ENCODE results near the gene ACTG1. TPM values are rescaled to one million over a fixed set of nuclear protein-coding genes. Genes with fewer than 3 reads are reported as not detected.

The ACTG1 gene
- total RNA-seq, 1 experiment from 2014 or later = 1,461 TPM

DNA sequence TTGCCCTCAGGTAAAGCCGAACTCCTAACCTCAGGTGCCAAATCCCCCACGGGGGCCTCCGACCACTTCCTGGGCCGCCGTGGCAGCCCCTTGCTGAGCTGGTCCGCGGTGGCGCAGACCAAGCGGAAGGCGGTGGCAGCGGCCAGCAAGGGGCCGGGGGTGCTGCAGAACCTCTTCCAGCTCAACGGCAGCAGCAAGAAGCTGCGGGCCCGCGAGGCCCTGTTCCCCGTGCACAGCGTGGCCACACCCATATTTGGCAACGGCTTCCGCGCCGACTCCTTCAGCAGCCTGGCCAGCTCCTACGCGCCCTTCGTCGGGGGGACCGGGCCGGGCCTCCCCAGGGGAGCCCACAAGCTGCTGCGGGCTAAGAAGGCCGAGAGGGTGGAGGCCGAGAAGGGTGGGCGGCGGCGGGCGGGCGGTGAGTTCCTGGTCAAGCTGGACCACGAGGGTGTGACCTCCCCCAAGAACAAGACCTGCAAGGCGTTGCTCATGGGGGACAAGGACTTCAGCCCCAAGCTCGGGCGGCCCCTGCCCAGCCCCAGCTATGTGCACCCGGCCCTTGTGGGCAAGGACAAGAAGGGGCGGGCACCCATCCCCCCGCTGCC is 51.6 kb downstream of the ACTG1 start:
- BruUV-seq (replicated peaks) = no TSS peak
- CTCF ChIA-PET = no interaction called here
- intact Hi-C loops (cut with micrococcal nuclease) = no loop called here

More for the DNA sequence above, 51.6 kb downstream of the ACTG1 start:
- peaks cover 15% of the 10 kb centered on the region for H3K36me3 Mint-ChIP-seq (ENCODE audit: insufficient read depth, unreplicated experiment)
- DNase-seq (ENCODE audit: unreplicated experiment) = no peak
- TF ChIP-seq, protein P1, sequence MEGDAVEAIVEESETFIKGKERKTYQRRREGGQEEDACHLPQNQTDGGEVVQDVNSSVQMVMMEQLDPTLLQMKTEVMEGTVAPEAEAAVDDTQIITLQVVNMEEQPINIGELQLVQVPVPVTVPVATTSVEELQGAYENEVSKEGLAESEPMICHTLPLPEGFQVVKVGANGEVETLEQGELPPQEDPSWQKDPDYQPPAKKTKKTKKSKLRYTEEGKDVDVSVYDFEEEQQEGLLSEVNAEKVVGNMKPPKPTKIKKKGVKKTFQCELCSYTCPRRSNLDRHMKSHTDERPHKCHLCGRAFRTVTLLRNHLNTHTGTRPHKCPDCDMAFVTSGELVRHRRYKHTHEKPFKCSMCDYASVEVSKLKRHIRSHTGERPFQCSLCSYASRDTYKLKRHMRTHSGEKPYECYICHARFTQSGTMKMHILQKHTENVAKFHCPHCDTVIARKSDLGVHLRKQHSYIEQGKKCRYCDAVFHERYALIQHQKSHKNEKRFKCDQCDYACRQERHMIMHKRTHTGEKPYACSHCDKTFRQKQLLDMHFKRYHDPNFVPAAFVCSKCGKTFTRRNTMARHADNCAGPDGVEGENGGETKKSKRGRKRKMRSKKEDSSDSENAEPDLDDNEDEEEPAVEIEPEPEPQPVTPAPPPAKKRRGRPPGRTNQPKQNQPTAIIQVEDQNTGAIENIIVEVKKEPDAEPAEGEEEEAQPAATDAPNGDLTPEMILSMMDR (IDR thresholded peaks at IDR 0.05; ENCODE audit: unreplicated experiment) = no peak
- no peaks in the 10 kb centered on the region for H3K27me3 Mint-ChIP-seq (ENCODE audit: insufficient read depth, unreplicated experiment)
- no peaks in the 10 kb centered on the region for H3K4me1 Mint-ChIP-seq (ENCODE audit: insufficient read depth, unreplicated experiment)
- H3K9me3 Mint-ChIP-seq (ENCODE audit: unreplicated experiment) = no peaks in the 10 kb centered on the region
- no peak overlapping the region for H3K27ac Mint-ChIP-seq (ENCODE audit: low read depth, unreplicated experiment)
- POLR2A ChIA-PET = interaction anchor here (0.7 kb wide), 1 partner anchor 38 kb away, joined by 3 read pairs; no protein-coding TSS in a partner anchor
- H3K4me3 Mint-ChIP-seq (ENCODE audit: unreplicated experiment) = no peak overlapping the region

Other genes with a start within 250 kb of the ACTG1 start
- gene SLC38A10, start 217.5 kb downstream of the ACTG1 start, total RNA-seq (2022) = 98.2 and 108 TPM in 2 replicates
- 7.4 and 9.2 TPM in 2 replicates for gene BAHCC1, start 117.3 kb downstream of the ACTG1 start, total RNA-seq (2022)
- gene FSCN2, start 15.6 kb upstream of the ACTG1 start, total RNA-seq (2022) = 0.37 TPM in 1 of 2 replicates, not detected in the other
- gene FAAP100, start 39.6 kb upstream of the ACTG1 start, total RNA-seq (2022) = 23.4 and 32.5 TPM in 2 replicates
- gene NPLOC4, start 124.3 kb upstream of the ACTG1 start, total RNA-seq (2022) = 83.9 and 95.1 TPM in 2 replicates
- gene TSPAN10, start 124.4 kb upstream of the ACTG1 start, total RNA-seq (2022) = 1.8 and 2.1 TPM in 2 replicates
- gene PDE6G, start 143.7 kb upstream of the ACTG1 start, total RNA-seq (2022) = not detected in 2 replicates
- gene OXLD1, start 153.8 kb upstream of the ACTG1 start, total RNA-seq (2022) = 47.6 and 54.8 TPM in 2 replicates
- gene CCDC137, start 153.9 kb upstream of the ACTG1 start, total RNA-seq (2022) = 23.9 and 27.1 TPM in 2 replicates
- gene ARL16, start 171.0 kb upstream of the ACTG1 start, total RNA-seq (2022) = 34.8 and 38.6 TPM in 2 replicates
- 160 and 178 TPM in 2 replicates for gene HGS, start 171.2 kb upstream of the ACTG1 start, total RNA-seq (2022)
- gene MRPL12, start 190.6 kb upstream of the ACTG1 start, total RNA-seq (2022) = 82.6 and 143 TPM in 2 replicates
- 5.1 and 9.5 TPM in 2 replicates for gene SLC25A10, start 199.5 kb upstream of the ACTG1 start, total RNA-seq (2022)